KG1 (cell line): ENCODE results near the gene HS2ST1.
A peak's percentile ranks its signal among the peaks of the same experiment; 100 is the strongest.
"Not testable (repeated sequence)": the region's sequence is repeated elsewhere in the genome, so short reads cannot be mapped to it uniquely, and the experiment has no call there.

Experiments used
- DNase-seq: peaks from one replicate; lab custom pipeline; 2025; lab: John Stamatoyannopoulos, UW

HS2ST1 gene

GRCh38 chr1:87066708-87067107 is 152.3 kb downstream of the HS2ST1 start:
- DNase-seq: not testable (repeated sequence)

- no peak for DNase-seq
Measured at GRCh38 chr1:87072411-87072810, 158.0 kb downstream of the HS2ST1 start.

GRCh38 chr1:87072904-87073303 is 158.5 kb downstream of the HS2ST1 start:
- no peak for DNase-seq

- DNase-seq: no peak
Measured at GRCh38 chr1:87074001-87074795, 159.8 kb downstream of the HS2ST1 start.

- DNase-seq: no peak
Measured at GRCh38 chr1:87077959-87078639, 163.7 kb downstream of the HS2ST1 start.

GRCh38 chr1:87084244-87084836 is 169.9 kb downstream of the HS2ST1 start:
- DNase-seq: peak; percentile 16

GRCh38 chr1:87086120-87086519 is 171.7 kb downstream of the HS2ST1 start:
- no peak for DNase-seq

- DNase-seq: no peak
Measured at GRCh38 chr1:87089070-87089736, 174.8 kb downstream of the HS2ST1 start.

- no peak for DNase-seq
Measured at GRCh38 chr1:87089823-87090222, 175.4 kb downstream of the HS2ST1 start.

- peak; percentile 17 for DNase-seq
Measured at GRCh38 chr1:87091425-87091824, 177.0 kb downstream of the HS2ST1 start.

- DNase-seq: no peak
Measured at GRCh38 chr1:87092846-87093245, 178.4 kb downstream of the HS2ST1 start.

- no peak for DNase-seq
Measured at GRCh38 chr1:87093286-87093685, 178.9 kb downstream of the HS2ST1 start.

- no peak for DNase-seq
Measured at GRCh38 chr1:87094238-87094637, 179.8 kb downstream of the HS2ST1 start.

- no peak for DNase-seq
Measured at GRCh38 chr1:87100271-87100670, 185.8 kb downstream of the HS2ST1 start.

GRCh38 chr1:87103074-87103473 is 188.6 kb downstream of the HS2ST1 start:
- no peak for DNase-seq

GRCh38 chr1:87104140-87104539 is 189.7 kb downstream of the HS2ST1 start:
- DNase-seq: no peak

GRCh38 chr1:87104945-87105344 is 190.5 kb downstream of the HS2ST1 start:
- DNase-seq: no peak

- no peak for DNase-seq
Measured at GRCh38 chr1:87106144-87106543, 191.7 kb downstream of the HS2ST1 start.

- DNase-seq: no peak
Measured at GRCh38 chr1:87106867-87107266, 192.4 kb downstream of the HS2ST1 start.

GRCh38 chr1:87108228-87108627 is 193.8 kb downstream of the HS2ST1 start:
- no peak for DNase-seq

- no peak for DNase-seq
Measured at GRCh38 chr1:87108814-87109411, 194.5 kb downstream of the HS2ST1 start.
